AG04449 (cell line): Measurements from ENCODE around the gene CCDC7.
A peak's percentile ranks its signal among the peaks of the same experiment; 100 is the strongest.

Experiments used
- CTCF ChIA-PET: fragments of 350-600 bp; formaldehyde crosslinking; extraction: SDS; loops from one replicate; lab custom pipeline; 2021; ENCODE audit warnings: antibody characterized with exemption; lab: Yijun Ruan, JAX
- POLR2A ChIA-PET: fragments of 400-600, 350-600 bp; formaldehyde crosslinking; extraction: SDS; loops from one replicate; lab custom pipeline; 2020; ENCODE audit warnings: antibody characterized with exemption, inconsistent platforms; lab: Yijun Ruan, JAX
- DNase-seq: peaks from one replicate; pipeline ENCODE4 v3.0.0-alpha.2; 2010; ENCODE audit warnings: low read depth, low spot score
- H3K4me3 ChIP-seq: 2 replicates; pipeline ENCODE4 v1.5.1; 2011; ENCODE audit warnings: low read depth, mild to moderate bottlenecking, control low read depth, low read length
- TF ChIP-seq, protein P1 (sequence below): IDR thresholded peaks from one replicate; pipeline ENCODE4 v1.5.1; 2011; ENCODE audit warnings: mild to moderate bottlenecking, moderate library complexity, low read length, control low read depth, inconsistent platforms; ENCODE audit not compliant: insufficient read depth; ENCODE audit errors: missing control alignments

The CCDC7 gene

DNA sequence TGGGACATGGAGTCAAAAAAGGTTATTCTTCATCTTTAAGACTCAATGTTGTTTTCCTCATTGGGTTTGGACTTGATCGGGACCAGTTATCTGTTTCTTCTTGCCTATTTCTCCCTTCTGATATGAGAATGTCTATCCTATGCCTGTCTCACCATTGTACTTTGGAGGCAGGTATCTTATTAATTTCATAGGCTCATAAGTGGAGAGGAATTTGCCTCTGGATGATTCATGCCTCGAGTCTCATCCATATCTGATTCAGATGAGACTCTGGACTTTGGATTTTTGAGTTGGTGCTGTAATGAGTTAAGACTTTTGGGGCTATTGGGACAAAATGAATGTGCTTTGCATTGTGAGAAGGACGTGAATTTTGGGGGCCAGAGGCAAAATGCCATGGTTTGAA is 36.2 kb upstream of the CCDC7 start:
- no peak overlapping the region for H3K4me3 ChIP-seq
- TF ChIP-seq, protein P1, sequence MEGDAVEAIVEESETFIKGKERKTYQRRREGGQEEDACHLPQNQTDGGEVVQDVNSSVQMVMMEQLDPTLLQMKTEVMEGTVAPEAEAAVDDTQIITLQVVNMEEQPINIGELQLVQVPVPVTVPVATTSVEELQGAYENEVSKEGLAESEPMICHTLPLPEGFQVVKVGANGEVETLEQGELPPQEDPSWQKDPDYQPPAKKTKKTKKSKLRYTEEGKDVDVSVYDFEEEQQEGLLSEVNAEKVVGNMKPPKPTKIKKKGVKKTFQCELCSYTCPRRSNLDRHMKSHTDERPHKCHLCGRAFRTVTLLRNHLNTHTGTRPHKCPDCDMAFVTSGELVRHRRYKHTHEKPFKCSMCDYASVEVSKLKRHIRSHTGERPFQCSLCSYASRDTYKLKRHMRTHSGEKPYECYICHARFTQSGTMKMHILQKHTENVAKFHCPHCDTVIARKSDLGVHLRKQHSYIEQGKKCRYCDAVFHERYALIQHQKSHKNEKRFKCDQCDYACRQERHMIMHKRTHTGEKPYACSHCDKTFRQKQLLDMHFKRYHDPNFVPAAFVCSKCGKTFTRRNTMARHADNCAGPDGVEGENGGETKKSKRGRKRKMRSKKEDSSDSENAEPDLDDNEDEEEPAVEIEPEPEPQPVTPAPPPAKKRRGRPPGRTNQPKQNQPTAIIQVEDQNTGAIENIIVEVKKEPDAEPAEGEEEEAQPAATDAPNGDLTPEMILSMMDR: no peak
- ChIA-PET CTCF (no interaction called here), POLR2A (no interaction called here)
- DNase-seq: no peak

DNA sequence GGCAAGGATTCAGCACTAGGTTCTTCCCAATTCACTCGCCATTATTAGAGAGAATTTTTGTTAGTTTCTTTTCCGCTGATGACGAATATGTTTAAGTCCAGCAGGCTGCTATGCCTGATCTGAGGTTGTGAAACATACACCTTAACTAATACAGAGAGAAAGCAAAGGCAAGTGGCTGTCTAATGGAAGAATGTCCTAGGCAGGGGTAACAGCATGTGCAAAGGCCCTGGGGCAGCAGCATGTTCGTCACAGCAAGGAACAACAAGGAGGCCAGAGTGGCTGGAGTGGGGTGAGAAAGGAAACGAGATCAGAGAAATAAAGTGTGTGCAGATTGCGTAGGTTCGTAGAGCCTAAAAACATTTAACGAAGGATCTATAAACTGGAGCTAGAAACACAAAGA is 35.4 kb upstream of the CCDC7 start:
- ChIA-PET CTCF (no interaction called here), POLR2A (no interaction called here)
- DNase-seq: no peak
- TF ChIP-seq, protein P1: no peak
- no peak overlapping the region for H3K4me3 ChIP-seq

GRCh38 chr10:32411797-32412498 is 34.0 kb upstream of the CCDC7 start:
- TF ChIP-seq, protein P1: no peak
- DNase-seq: no peak
- POLR2A ChIA-PET: no interaction called here
- H3K4me3 ChIP-seq: no peak overlapping the region
- CTCF ChIA-PET: interaction anchor here (1.2 kb wide), 1 partner anchor 22 kb away, joined by 3 read pairs; no protein-coding TSS in a partner anchor

- DNase-seq: no peak
- POLR2A ChIA-PET: no interaction called here
- H3K4me3 ChIP-seq: no peak overlapping the region
- CTCF ChIA-PET: no interaction called here
- TF ChIP-seq, protein P1: no peak
Observed at GRCh38 chr10:32412499-32412853, 33.5 kb upstream of the CCDC7 start.

GRCh38 chr10:32413513-32413912 is 32.4 kb upstream of the CCDC7 start:
- peak; percentile 96 for DNase-seq
- CTCF ChIA-PET: no interaction called here
- POLR2A ChIA-PET: no interaction called here
- no peak overlapping the region for H3K4me3 ChIP-seq
- TF ChIP-seq, protein P1: no peak

GRCh38 chr10:32415361-32415760 is 30.6 kb upstream of the CCDC7 start:
- DNase-seq: no peak
- ChIA-PET CTCF (interaction anchor here (0.7 kb wide), 2 partner anchors 110 to 1815 kb away, joined by 3 read pairs; no protein-coding TSS in a partner anchor), POLR2A (no interaction called here)
- TF ChIP-seq, protein P1: no peak
- no peak overlapping the region for H3K4me3 ChIP-seq
